Fibroblast of mammary gland (primary cell): ENCODE data around the gene DDX31.

Experiments used
- DNase-seq: peaks from one replicate; pipeline ENCODE4 v3.0.0-alpha.2; 2010; ENCODE audit warnings: low read depth
- H3K4me3 ChIP-seq: 2 replicates; pipeline ENCODE4 v1.5.1; 2011; ENCODE audit warnings: low read depth, mild to moderate bottlenecking, low read length, moderate library complexity; ENCODE audit not compliant: control insufficient read depth
- CTCF ChIP-seq: conservative IDR thresholded peaks from 2 replicates; pipeline ENCODE4 v1.5.1; 2011; ENCODE audit warnings: low read depth, low read length, inconsistent platforms; ENCODE audit not compliant: control insufficient read depth, insufficient read depth

The DDX31 gene

GRCh38 chr9:132596200-132596599, 73.6 kb downstream of the DDX31 start:
- no peak for DNase-seq
- no peak overlapping the region for H3K4me3 ChIP-seq
- TF ChIP-seq CTCF = no peak

- H3K4me3 ChIP-seq = no peak overlapping the region
- no peak for DNase-seq
- TF ChIP-seq CTCF = no peak
Measured at GRCh38 chr9:132595319-132595718, 74.5 kb downstream of the DDX31 start.

GRCh38 chr9:132594412-132594811, 75.4 kb downstream of the DDX31 start:
- no peak overlapping the region for H3K4me3 ChIP-seq
- no peak for TF ChIP-seq CTCF
- DNase-seq = no peak

- DNase-seq = no peak
- no peak overlapping the region for H3K4me3 ChIP-seq
- TF ChIP-seq CTCF = no peak
Measured at GRCh38 chr9:132592451-132592850, 77.3 kb downstream of the DDX31 start.

GRCh38 chr9:132591751-132592314, 78.0 kb downstream of the DDX31 start:
- H3K4me3 ChIP-seq = no peak overlapping the region
- no peak for DNase-seq
- no peak for TF ChIP-seq CTCF

- DNase-seq = no peak
- TF ChIP-seq CTCF = no peak
- H3K4me3 ChIP-seq = no peak overlapping the region
Measured at GRCh38 chr9:132591244-132591643, 78.5 kb downstream of the DDX31 start.
